Endothelial cell of hepatic sinusoid (primary cell): ENCODE results near the gene ETNK1.
"Not testable (repeated sequence)": the region's sequence is repeated elsewhere in the genome, so short reads cannot be mapped to it uniquely, and the experiment has no call there.

Source experiments
- in situ Hi-C: cut with HindIII; loops from 2 replicates; pipeline ENCODE4 v1.10.0; 2017; ENCODE audit warnings: low sequenced_read_pairs

ETNK1 gene

GRCh38 chr12:22684140-22685118 is 59.5 kb downstream of the ETNK1 start:
- in situ Hi-C loops: no loop called here

GRCh38 chr12:22686193-22686592 is 61.2 kb downstream of the ETNK1 start:
- in situ Hi-C loops: no loop called here

- in situ Hi-C loops: no loop called here
Measured at GRCh38 chr12:22687361-22688076, 62.5 kb downstream of the ETNK1 start.

- in situ Hi-C loops: no loop called here
Measured at GRCh38 chr12:22689876-22690275, 64.9 kb downstream of the ETNK1 start.

GRCh38 chr12:22691319-22691718 is 66.3 kb downstream of the ETNK1 start:
- in situ Hi-C loops: no loop called here

- in situ Hi-C loops: not testable (repeated sequence)
Measured at GRCh38 chr12:22692467-22692866, 67.5 kb downstream of the ETNK1 start.

- in situ Hi-C loops: no loop called here
Measured at GRCh38 chr12:22692964-22693555, 68.1 kb downstream of the ETNK1 start.

GRCh38 chr12:22698576-22698975 is 73.6 kb downstream of the ETNK1 start:
- in situ Hi-C loops: no loop called here

- in situ Hi-C loops: not testable (repeated sequence)
Measured at GRCh38 chr12:22699705-22700104, 74.7 kb downstream of the ETNK1 start.

GRCh38 chr12:22700106-22700505 is 75.1 kb downstream of the ETNK1 start:
- in situ Hi-C loops: no loop called here

GRCh38 chr12:22701216-22701809 is 76.3 kb downstream of the ETNK1 start:
- in situ Hi-C loops: not testable (repeated sequence)

GRCh38 chr12:22702690-22703089 is 77.7 kb downstream of the ETNK1 start:
- in situ Hi-C loops: no loop called here

GRCh38 chr12:22709292-22709691 is 84.3 kb downstream of the ETNK1 start:
- in situ Hi-C loops: no loop called here

- in situ Hi-C loops: no loop called here
Measured at GRCh38 chr12:22712083-22712482, 87.1 kb downstream of the ETNK1 start.

GRCh38 chr12:22715254-22715653 is 90.3 kb downstream of the ETNK1 start:
- in situ Hi-C loops: no loop called here

GRCh38 chr12:22719745-22720144 is 94.8 kb downstream of the ETNK1 start:
- in situ Hi-C loops: no loop called here

- in situ Hi-C loops: no loop called here
Measured at GRCh38 chr12:22722081-22722480, 97.1 kb downstream of the ETNK1 start.

GRCh38 chr12:22722779-22723178 is 97.8 kb downstream of the ETNK1 start:
- in situ Hi-C loops: no loop called here

- in situ Hi-C loops: no loop called here
Measured at GRCh38 chr12:22728987-22729386, 104.0 kb downstream of the ETNK1 start.

- in situ Hi-C loops: no loop called here
Measured at GRCh38 chr12:22729431-22729956, 104.5 kb downstream of the ETNK1 start.

- in situ Hi-C loops: no loop called here
Measured at GRCh38 chr12:22729957-22730443, 105.0 kb downstream of the ETNK1 start.
